Hepatocyte (in vitro differentiated cells): ENCODE data around the gene ZNF888. TPM values are rescaled to one million over a fixed set of nuclear protein-coding genes. Genes with fewer than 3 reads are reported as not detected.

Source experiments
- DNase-seq: peaks from one replicate; pipeline ENCODE4 v3.0.0-alpha.2; 2016; ENCODE audit warnings: low spot score
- H2AFZ ChIP-seq: fragments of 200-600 bp; sonication (generic); 2 replicates; pipeline ENCODE4 v1.6.0; 2016; ENCODE audit warnings: antibody characterized with exemption, mild to moderate bottlenecking
- H3K27ac ChIP-seq: fragments of 200-600 bp; sonication (generic); 2 replicates; pipeline ENCODE4 v1.5.1; 2016; ENCODE audit warnings: mild to moderate bottlenecking
- H3K27me3 ChIP-seq: fragments of 200-600 bp; sonication (generic); 2 replicates; pipeline ENCODE4 v1.6.1; 2016
- H3K36me3 ChIP-seq: fragments of 200-600 bp; sonication (generic); replicated peaks from 2 replicates; pipeline ENCODE4 v1.5.1; 2016; ENCODE audit warnings: low read depth; ENCODE audit not compliant: insufficient read depth
- H3K4me1 ChIP-seq: fragments of 200-600 bp; sonication (generic); 2 replicates; pipeline ENCODE4 v1.5.1; 2016; ENCODE audit warnings: mild to moderate bottlenecking, moderate library complexity; ENCODE audit not compliant: insufficient read depth
- H3K4me2 ChIP-seq: fragments of 200-600 bp; sonication (generic); 2 replicates; pipeline ENCODE4 v1.6.0; 2016
- H3K4me3 ChIP-seq: fragments of 200-600 bp; sonication (generic); 2 replicates; pipeline ENCODE4 v1.5.1; 2016; ENCODE audit warnings: mild to moderate bottlenecking
- H3K79me2 ChIP-seq: fragments of 200-600 bp; sonication (generic); 2 replicates; pipeline ENCODE4 v1.6.0; 2017; ENCODE audit warnings: mild to moderate bottlenecking
- H3K9me2 ChIP-seq: fragments of 200-600 bp; sonication (generic); replicated peaks from 2 replicates; pipeline ENCODE4 v1.6.0; 2017; ENCODE audit warnings: mild to moderate bottlenecking; ENCODE audit not compliant: insufficient read depth
- H3K9me3 ChIP-seq: fragments of 200-600 bp; sonication (generic); 2 replicates; pipeline ENCODE4 v1.5.1; 2016; ENCODE audit warnings: low read depth, mild to moderate bottlenecking
- H4K20me1 ChIP-seq: fragments of 200-600 bp; sonication (generic); 2 replicates; pipeline ENCODE4 v1.6.0; 2016; ENCODE audit warnings: mild to moderate bottlenecking; ENCODE audit not compliant: insufficient read depth, poor library complexity, severe bottlenecking
- EZH2 ChIP-seq: fragments of 200-600 bp; sonication (generic); IDR thresholded peaks from 2 replicates; pipeline ENCODE4 v1.6.1; 2016; ENCODE audit warnings: antibody characterized with exemption, mild to moderate bottlenecking, borderline replicate concordance
- EZH2phosphoT487 ChIP-seq: fragments of 200-600 bp; sonication (generic); IDR thresholded peaks from one replicate; pipeline ENCODE4 v1.6.1; 2018; ENCODE audit warnings: antibody characterized with exemption, mild to moderate bottlenecking, low read depth, moderate library complexity; ENCODE audit not compliant: unreplicated experiment, severe bottlenecking
- WGBS: methylation state at CpG from one replicate; pipeline ENCODE4 v1.1.6; 2016; ENCODE audit warnings: low lambda C conversion rate; ENCODE audit errors: missing lambda C conversion rate; 5-methylcytosine and 5-hydroxymethylcytosine counted together
- polyA plus RNA-seq: library from polyadenylated mRNA; unstranded; fragments of >200 nt; fragmentation: Nextera tagmentation; extraction: Ambion mirVana; gene quantifications from 2 replicates; pipeline ENCODE4 v1.2.1, GENCODE V29; 2016
- total RNA-seq: library from RNA; depleted of rRNA; stranded (reverse); fragments of >200 nt; gene quantifications from 2 replicates; pipeline ENCODE4 v1.2.3, GENCODE V29; 2014
- TF ChIP-seq, protein P1 (sequence below): fragments of 200-600 bp; sonication (generic); IDR thresholded peaks from 2 replicates; pipeline ENCODE4 v1.5.1; 2016; ENCODE audit warnings: antibody characterized with exemption, mild to moderate bottlenecking; ENCODE audit not compliant: poor library complexity

Gene ZNF888
- total and polyA plus RNA-seq, 2 experiments from 2014 or later = 4.8 to 9.3 TPM

GRCh38 chr19:52957591-52957990 is 34.4 kb upstream of the ZNF888 start:
- H3K36me3 ChIP-seq = peaks cover 14% of the 10 kb centered on the region

GRCh38 chr19:52956917-52957316 is 33.7 kb upstream of the ZNF888 start:
- peaks cover 18% of the 10 kb centered on the region for H3K36me3 ChIP-seq

More at GRCh38 chr19:52957591-52957990, 34.4 kb upstream of the ZNF888 start:
- Histone ChIP-seq H3K9me3 (peaks cover 5% of the 10 kb centered on the region), H3K9me2 (no peaks in the 10 kb centered on the region), H3K4me3 (no peak overlapping the region), H3K27ac (no peak overlapping the region), H3K4me1 (no peaks in the 10 kb centered on the region), H4K20me1 (no peaks in the 10 kb centered on the region), H2AFZ (no peak overlapping the region), H3K4me2 (no peak overlapping the region), H3K27me3 (no peaks in the 10 kb centered on the region), H3K79me2 (peaks cover 47% of the 10 kb centered on the region)
- DNase-seq = no peak
- WGBS = 90% methylated on average over 8 of the region's 8 CpGs
- TF ChIP-seq EZH2phosphoT487 (no peak), EZH2 (no peak)
- TF ChIP-seq, protein P1, sequence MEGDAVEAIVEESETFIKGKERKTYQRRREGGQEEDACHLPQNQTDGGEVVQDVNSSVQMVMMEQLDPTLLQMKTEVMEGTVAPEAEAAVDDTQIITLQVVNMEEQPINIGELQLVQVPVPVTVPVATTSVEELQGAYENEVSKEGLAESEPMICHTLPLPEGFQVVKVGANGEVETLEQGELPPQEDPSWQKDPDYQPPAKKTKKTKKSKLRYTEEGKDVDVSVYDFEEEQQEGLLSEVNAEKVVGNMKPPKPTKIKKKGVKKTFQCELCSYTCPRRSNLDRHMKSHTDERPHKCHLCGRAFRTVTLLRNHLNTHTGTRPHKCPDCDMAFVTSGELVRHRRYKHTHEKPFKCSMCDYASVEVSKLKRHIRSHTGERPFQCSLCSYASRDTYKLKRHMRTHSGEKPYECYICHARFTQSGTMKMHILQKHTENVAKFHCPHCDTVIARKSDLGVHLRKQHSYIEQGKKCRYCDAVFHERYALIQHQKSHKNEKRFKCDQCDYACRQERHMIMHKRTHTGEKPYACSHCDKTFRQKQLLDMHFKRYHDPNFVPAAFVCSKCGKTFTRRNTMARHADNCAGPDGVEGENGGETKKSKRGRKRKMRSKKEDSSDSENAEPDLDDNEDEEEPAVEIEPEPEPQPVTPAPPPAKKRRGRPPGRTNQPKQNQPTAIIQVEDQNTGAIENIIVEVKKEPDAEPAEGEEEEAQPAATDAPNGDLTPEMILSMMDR = no peak

GRCh38 chr19:52949422-52949821 is 26.2 kb upstream of the ZNF888 start:
- H3K27me3 ChIP-seq = no peaks in the 10 kb centered on the region
- H4K20me1 ChIP-seq = no peaks in the 10 kb centered on the region
- H3K4me2 ChIP-seq = no peak overlapping the region
- no peak overlapping the region for H2AFZ ChIP-seq
- H3K4me1 ChIP-seq = no peaks in the 10 kb centered on the region
- H3K27ac ChIP-seq = no peak overlapping the region
- H3K36me3 ChIP-seq = peaks cover 37% of the 10 kb centered on the region
- no peak for DNase-seq
- no peak overlapping the region for H3K4me3 ChIP-seq
- H3K79me2 ChIP-seq = no peaks in the 10 kb centered on the region
- 88% methylated on average over 1 of the region's 1 CpG for WGBS
- no peaks in the 10 kb centered on the region for H3K9me2 ChIP-seq
- TF ChIP-seq, protein P1 = no peak
- TF ChIP-seq EZH2phosphoT487 (no peak), EZH2 (no peak)
- H3K9me3 ChIP-seq = peaks cover 48% of the 10 kb centered on the region

More at GRCh38 chr19:52956917-52957316, 33.7 kb upstream of the ZNF888 start:
- H2AFZ ChIP-seq = no peak overlapping the region
- no peaks in the 10 kb centered on the region for H4K20me1 ChIP-seq
- H3K4me3 ChIP-seq = no peak overlapping the region
- H3K9me3 ChIP-seq = peaks cover 8% of the 10 kb centered on the region
- WGBS = 97% methylated on average over 10 of the region's 10 CpGs
- no peak overlapping the region for H3K4me2 ChIP-seq
- H3K9me2 ChIP-seq = no peaks in the 10 kb centered on the region
- H3K79me2 ChIP-seq = peaks cover 47% of the 10 kb centered on the region
- TF ChIP-seq EZH2 (no peak), EZH2phosphoT487 (no peak)
- TF ChIP-seq, protein P1 = no peak
- no peak overlapping the region for H3K27ac ChIP-seq
- no peak for DNase-seq
- H3K27me3 ChIP-seq = no peaks in the 10 kb centered on the region
- no peaks in the 10 kb centered on the region for H3K4me1 ChIP-seq
